GM12878 (cell line): ENCODE data around the gene PHACTR1.

ENCODE experiments used
- ATF2 ChIP-seq: IDR thresholded peaks from 2 replicates; pipeline ENCODE4 v1.6.1; 2012; ENCODE audit warnings: low read length, inconsistent platforms
- CTCF ChIP-seq, 3 experiments: IDR thresholded peaks in 2 of 3; conservative IDR thresholded peaks in 1 of 3; 2 replicates each; pipeline ENCODE4 v1.5.1; 2011; ENCODE audit warnings: low read depth in 3 of 3, low read length in 3 of 3, mild to moderate bottlenecking in 3 of 3, control low read depth in 2 of 3, moderate library complexity in 2 of 3, inconsistent platforms in 1 of 3, mixed read lengths in 1 of 3; ENCODE audit not compliant: control insufficient read depth in 2 of 3, insufficient read depth in 1 of 3; ENCODE audit errors: extremely low read depth in 1 of 3
- DPF2 ChIP-seq: fragments of 450-650 bp; IDR thresholded peaks from 2 replicates; pipeline ENCODE4 v1.6.1; 2017; ENCODE audit warnings: mild to moderate bottlenecking
- EZH2 ChIP-seq: IDR thresholded peaks from 2 replicates; pipeline ENCODE4 v1.6.1; 2012; ENCODE audit warnings: low read depth, mild to moderate bottlenecking, control low read depth, inconsistent platforms, low read length, borderline replicate concordance; ENCODE audit not compliant: control insufficient read depth
- RAD21 ChIP-seq: IDR thresholded peaks from 2 replicates; pipeline ENCODE4 v1.6.1; 2011; ENCODE audit warnings: mild to moderate bottlenecking, low read depth, low read length, moderate library complexity; ENCODE audit not compliant: insufficient read depth
- SP1 ChIP-seq: IDR thresholded peaks from one replicate; pipeline ENCODE4 v1.6.1; 2011; ENCODE audit warnings: low read depth, low read length
- SREBF2 ChIP-seq: IDR thresholded peaks from 2 replicates; pipeline ENCODE4 v1.6.1; 2012; ENCODE audit warnings: mild to moderate bottlenecking, low read length
- ZNF274 ChIP-seq: IDR thresholded peaks from one replicate; pipeline ENCODE4 v1.8.0; 2011; ENCODE audit not compliant: insufficient read length, insufficient read depth

- TF ChIP-seq ATF2, result no peak
- no peak for TF ChIP-seq SREBF2
- no peak for TF ChIP-seq SP1
- no peak for TF ChIP-seq CTCF (IDR thresholded peaks at IDR 0.05 in 2 of 3, conservative IDR thresholded peaks at IDR 0.05 in 1 of 3; ENCODE audit: control insufficient read depth in 2 of 3, extremely low read depth in 1 of 3, insufficient read depth in 1 of 3, low read depth in 3 of 3, low read length in 3 of 3)
- no peak for TF ChIP-seq DPF2
- no peak for TF ChIP-seq RAD21
- no peak for TF ChIP-seq EZH2
- TF ChIP-seq ZNF274, result no peak
Measured at GRCh38 chr6:12675931-12676330, 40.6 kb upstream of the PHACTR1 start.
